Middle frontal gyrus (tissue), 1 donor: Measurements from ENCODE around the gene ACYP2.
A peak's percentile ranks its signal among the peaks of the same experiment; 100 is the strongest.
"Not testable (repeated sequence)": the region's sequence is repeated elsewhere in the genome, so short reads cannot be mapped to it uniquely, and the experiment has no call there.

Experiments
- DNase-seq: peaks from one replicate; pipeline ENCODE4 v3.0.0-alpha.2; 2015; ENCODE audit warnings: low spot score; ENCODE audit errors: extremely low spot score

Gene ACYP2

GRCh38 chr2:54313147-54313546 lies 197.7 kb downstream of the ACYP2 start:
- no peak for DNase-seq

- DNase-seq, result no peak
Measured at GRCh38 chr2:54317973-54318372, 202.6 kb downstream of the ACYP2 start.

- DNase-seq, result no peak
Measured at GRCh38 chr2:54318821-54319220, 203.4 kb downstream of the ACYP2 start.

GRCh38 chr2:54321047-54321446 lies 205.6 kb downstream of the ACYP2 start:
- no peak for DNase-seq

GRCh38 chr2:54324517-54324916 lies 209.1 kb downstream of the ACYP2 start:
- not testable (repeated sequence) for DNase-seq

GRCh38 chr2:54325148-54325547 lies 209.7 kb downstream of the ACYP2 start:
- DNase-seq, result no peak

GRCh38 chr2:54329482-54330161 lies 214.2 kb downstream of the ACYP2 start:
- DNase-seq, result no peak

GRCh38 chr2:54330162-54330925 lies 214.9 kb downstream of the ACYP2 start:
- DNase-seq, result peak; percentile 93

GRCh38 chr2:54330926-54331835 lies 215.8 kb downstream of the ACYP2 start:
- no peak for DNase-seq

GRCh38 chr2:54332386-54332785 lies 217.0 kb downstream of the ACYP2 start:
- no peak for DNase-seq

GRCh38 chr2:54336136-54336976 lies 220.9 kb downstream of the ACYP2 start:
- no peak for DNase-seq

- no peak for DNase-seq
Measured at GRCh38 chr2:54336977-54337255, 221.5 kb downstream of the ACYP2 start.

- DNase-seq, result no peak
Measured at GRCh38 chr2:54341656-54342055, 226.2 kb downstream of the ACYP2 start.

- no peak for DNase-seq
Measured at GRCh38 chr2:54342603-54343002, 227.2 kb downstream of the ACYP2 start.

- DNase-seq, result no peak
Measured at GRCh38 chr2:54347622-54348021, 232.2 kb downstream of the ACYP2 start.

- DNase-seq, result no peak
Measured at GRCh38 chr2:54348646-54349045, 233.2 kb downstream of the ACYP2 start.

- DNase-seq, result no peak
Measured at GRCh38 chr2:54350426-54350825, 235.0 kb downstream of the ACYP2 start.

GRCh38 chr2:54353216-54353615 lies 237.8 kb downstream of the ACYP2 start:
- DNase-seq, result no peak
